ENCODE results near the gene GATM.
"Not testable (repeated sequence)": the region's sequence is repeated elsewhere in the genome, so short reads cannot be mapped to it uniquely, and the experiment has no call there.

GATM gene

GRCh38 chr15:45370042-45370441, 8.3 kb downstream of the GATM start:
- H3K9me3 ChIP-seq (ENCODE audit: control insufficient read depth, low read depth, low read length); H3K4me1 ChIP-seq (ENCODE audit: control insufficient read depth, low read depth, low read length); H3K4me3 ChIP-seq (ENCODE audit: low read length); H3K9ac ChIP-seq (ENCODE audit: low read length); H3K36me3 ChIP-seq (ENCODE audit: control insufficient read depth, low read depth, low read length); H3K27me3 ChIP-seq (ENCODE audit: control insufficient read depth, insufficient read depth, low read length); H3K27ac ChIP-seq (ENCODE audit: low read length): not testable (repeated sequence)

DNA sequence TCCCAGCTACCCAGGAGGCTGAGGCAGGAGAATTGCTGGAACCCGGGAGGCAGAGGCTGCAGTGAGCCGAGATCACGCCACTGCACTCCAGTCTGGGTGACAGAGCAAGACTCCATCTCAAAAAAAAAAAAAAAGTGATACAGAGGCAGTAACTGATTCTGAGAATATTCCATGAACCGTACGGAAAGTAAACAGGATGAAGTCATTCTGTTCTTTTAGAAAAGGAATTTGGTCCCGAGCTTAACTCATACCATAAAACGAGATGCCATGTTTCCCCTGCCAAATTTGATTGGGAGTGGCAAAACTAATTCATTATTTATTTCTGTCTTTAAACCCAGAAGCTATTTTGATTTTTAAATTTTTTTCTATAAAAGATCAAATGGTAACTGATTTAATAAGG, 11.1 kb downstream of the GATM start:
- H3K27me3 ChIP-seq (ENCODE audit: control insufficient read depth, insufficient read depth, low read length); H3K36me3 ChIP-seq (ENCODE audit: control insufficient read depth, low read depth, low read length); H3K4me1 ChIP-seq (ENCODE audit: control insufficient read depth, low read depth, low read length); H3K4me3 ChIP-seq (ENCODE audit: low read length); H3K27ac ChIP-seq (ENCODE audit: low read length); H3K9me3 ChIP-seq (ENCODE audit: control insufficient read depth, low read depth, low read length); H3K9ac ChIP-seq (ENCODE audit: low read length): not testable (repeated sequence)

DNA sequence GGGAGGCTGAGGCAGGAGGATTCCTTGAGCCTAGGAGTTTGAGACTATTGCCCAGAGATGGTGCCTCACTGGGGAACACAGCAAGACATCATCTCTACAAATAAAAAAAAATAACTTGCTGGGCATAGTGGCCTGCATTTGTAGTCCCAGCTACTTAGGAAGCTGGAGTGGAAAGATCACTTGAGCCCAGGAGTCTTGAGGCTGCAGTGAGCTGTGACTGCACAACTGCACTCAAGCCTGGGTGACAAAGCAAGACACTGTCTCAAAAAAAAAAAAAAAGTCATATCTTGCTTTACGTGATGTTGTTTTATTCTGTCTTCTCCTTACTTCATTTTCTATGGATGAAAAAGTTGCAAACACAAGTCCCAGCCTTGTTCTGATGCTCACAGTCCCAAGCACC, 14.1 kb downstream of the GATM start:
- Histone ChIP-seq H3K9ac (ENCODE audit: low read length) (no peak overlapping the region), H3K4me3 (ENCODE audit: low read length) (no peak overlapping the region), H3K4me1 (ENCODE audit: control insufficient read depth, low read depth, low read length) (no peaks in the 10 kb centered on the region), H3K36me3 (ENCODE audit: control insufficient read depth, low read depth, low read length) (peaks cover 6% of the 10 kb centered on the region), H3K27ac (ENCODE audit: low read length) (no peak overlapping the region), H3K27me3 (ENCODE audit: control insufficient read depth, insufficient read depth, low read length) (no peaks in the 10 kb centered on the region), H3K9me3 (ENCODE audit: control insufficient read depth, low read depth, low read length) (no peaks in the 10 kb centered on the region)

DNA sequence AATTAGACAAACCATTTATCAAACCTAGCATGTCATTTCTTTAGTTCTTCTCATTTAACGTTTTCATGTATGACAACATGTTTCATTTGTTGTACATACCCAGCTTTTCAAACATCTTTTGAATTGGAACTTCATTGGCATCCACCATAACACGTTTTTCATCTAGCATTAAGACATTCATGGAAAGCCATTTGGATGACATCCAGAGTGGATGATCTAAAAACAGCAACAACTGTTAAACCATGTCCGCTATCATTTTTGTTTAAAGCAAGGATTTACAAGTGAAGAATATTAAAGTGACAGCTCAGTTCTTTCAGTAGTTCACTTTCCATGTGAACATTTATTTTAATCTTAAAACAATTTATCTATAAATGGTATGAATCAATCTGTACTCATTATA, 14.5 kb downstream of the GATM start:
- no peak overlapping the region for H3K9ac ChIP-seq (ENCODE audit: low read length)
- H3K27me3 ChIP-seq (ENCODE audit: control insufficient read depth, insufficient read depth, low read length): no peaks in the 10 kb centered on the region
- peaks cover 6% of the 10 kb centered on the region for H3K36me3 ChIP-seq (ENCODE audit: control insufficient read depth, low read depth, low read length)
- H3K4me3 ChIP-seq (ENCODE audit: low read length): no peak overlapping the region
- H3K27ac ChIP-seq (ENCODE audit: low read length): no peak overlapping the region
- H3K9me3 ChIP-seq (ENCODE audit: control insufficient read depth, low read depth, low read length): no peaks in the 10 kb centered on the region
- no peaks in the 10 kb centered on the region for H3K4me1 ChIP-seq (ENCODE audit: control insufficient read depth, low read depth, low read length)

- Histone ChIP-seq H3K36me3 (ENCODE audit: control insufficient read depth, low read depth, low read length) (peaks cover 6% of the 10 kb centered on the region), H3K27ac (ENCODE audit: low read length) (no peak overlapping the region), H3K9me3 (ENCODE audit: control insufficient read depth, low read depth, low read length) (no peaks in the 10 kb centered on the region), H3K9ac (ENCODE audit: low read length) (no peak overlapping the region), H3K4me1 (ENCODE audit: control insufficient read depth, low read depth, low read length) (no peaks in the 10 kb centered on the region), H3K27me3 (ENCODE audit: control insufficient read depth, insufficient read depth, low read length) (no peaks in the 10 kb centered on the region), H3K4me3 (ENCODE audit: low read length) (no peak overlapping the region)
Measured at GRCh38 chr15:45363334-45363733, 15.0 kb downstream of the GATM start.

- Histone ChIP-seq H3K4me3 (ENCODE audit: low read length) (no peak overlapping the region), H3K27ac (ENCODE audit: low read length) (no peak overlapping the region), H3K36me3 (ENCODE audit: control insufficient read depth, low read depth, low read length) (peaks cover 6% of the 10 kb centered on the region), H3K27me3 (ENCODE audit: control insufficient read depth, insufficient read depth, low read length) (no peaks in the 10 kb centered on the region), H3K9ac (ENCODE audit: low read length) (no peak overlapping the region), H3K4me1 (ENCODE audit: control insufficient read depth, low read depth, low read length) (no peaks in the 10 kb centered on the region), H3K9me3 (ENCODE audit: control insufficient read depth, low read depth, low read length) (no peaks in the 10 kb centered on the region)
Measured at GRCh38 chr15:45362419-45362818, 15.9 kb downstream of the GATM start.

- H3K4me1 ChIP-seq (ENCODE audit: control insufficient read depth, low read depth, low read length): no peaks in the 10 kb centered on the region
Measured at GRCh38 chr15:45361878-45362277, 16.5 kb downstream of the GATM start.

GRCh38 chr15:45355860-45356259, 22.5 kb downstream of the GATM start:
- Histone ChIP-seq H3K9me3 (ENCODE audit: control insufficient read depth, low read depth, low read length) (no peaks in the 10 kb centered on the region), H3K27ac (ENCODE audit: low read length) (no peak overlapping the region), H3K4me3 (ENCODE audit: low read length) (no peak overlapping the region), H3K4me1 (ENCODE audit: control insufficient read depth, low read depth, low read length) (no peaks in the 10 kb centered on the region), H3K27me3 (ENCODE audit: control insufficient read depth, insufficient read depth, low read length) (no peaks in the 10 kb centered on the region), H3K9ac (ENCODE audit: low read length) (no peak overlapping the region), H3K36me3 (ENCODE audit: control insufficient read depth, low read depth, low read length) (no peaks in the 10 kb centered on the region)

More at GRCh38 chr15:45361878-45362277, 16.5 kb downstream of the GATM start:
- Histone ChIP-seq H3K9me3 (ENCODE audit: control insufficient read depth, low read depth, low read length) (no peaks in the 10 kb centered on the region), H3K36me3 (ENCODE audit: control insufficient read depth, low read depth, low read length) (peaks cover 6% of the 10 kb centered on the region), H3K4me3 (ENCODE audit: low read length) (no peak overlapping the region), H3K27ac (ENCODE audit: low read length) (no peak overlapping the region), H3K27me3 (ENCODE audit: control insufficient read depth, insufficient read depth, low read length) (no peaks in the 10 kb centered on the region), H3K9ac (ENCODE audit: low read length) (no peak overlapping the region)

- Histone ChIP-seq H3K4me3 (ENCODE audit: low read length) (no peak overlapping the region), H3K4me1 (ENCODE audit: control insufficient read depth, low read depth, low read length) (no peaks in the 10 kb centered on the region), H3K9ac (ENCODE audit: low read length) (no peak overlapping the region), H3K27me3 (ENCODE audit: control insufficient read depth, insufficient read depth, low read length) (no peaks in the 10 kb centered on the region), H3K9me3 (ENCODE audit: control insufficient read depth, low read depth, low read length) (no peaks in the 10 kb centered on the region), H3K36me3 (ENCODE audit: control insufficient read depth, low read depth, low read length) (no peaks in the 10 kb centered on the region), H3K27ac (ENCODE audit: low read length) (no peak overlapping the region)
Measured at GRCh38 chr15:45354711-45355110, 23.6 kb downstream of the GATM start.

- Histone ChIP-seq H3K4me1 (ENCODE audit: control insufficient read depth, low read depth, low read length) (no peaks in the 10 kb centered on the region), H3K36me3 (ENCODE audit: control insufficient read depth, low read depth, low read length) (no peaks in the 10 kb centered on the region), H3K27me3 (ENCODE audit: control insufficient read depth, insufficient read depth, low read length) (no peaks in the 10 kb centered on the region), H3K9me3 (ENCODE audit: control insufficient read depth, low read depth, low read length) (no peaks in the 10 kb centered on the region), H3K4me3 (ENCODE audit: low read length) (no peak overlapping the region), H3K9ac (ENCODE audit: low read length) (no peak overlapping the region), H3K27ac (ENCODE audit: low read length) (no peak overlapping the region)
Measured at GRCh38 chr15:45351227-45351626, 27.1 kb downstream of the GATM start.

GRCh38 chr15:45349623-45350022, 28.7 kb downstream of the GATM start:
- Histone ChIP-seq H3K36me3 (ENCODE audit: control insufficient read depth, low read depth, low read length) (no peaks in the 10 kb centered on the region), H3K4me1 (ENCODE audit: control insufficient read depth, low read depth, low read length) (no peaks in the 10 kb centered on the region), H3K4me3 (ENCODE audit: low read length) (no peak overlapping the region), H3K27ac (ENCODE audit: low read length) (no peak overlapping the region), H3K9me3 (ENCODE audit: control insufficient read depth, low read depth, low read length) (no peaks in the 10 kb centered on the region), H3K27me3 (ENCODE audit: control insufficient read depth, insufficient read depth, low read length) (no peaks in the 10 kb centered on the region), H3K9ac (ENCODE audit: low read length) (no peak overlapping the region)

- Histone ChIP-seq H3K4me1 (ENCODE audit: control insufficient read depth, low read depth, low read length) (no peaks in the 10 kb centered on the region), H3K9ac (ENCODE audit: low read length) (no peak overlapping the region), H3K27me3 (ENCODE audit: control insufficient read depth, insufficient read depth, low read length) (no peaks in the 10 kb centered on the region), H3K27ac (ENCODE audit: low read length) (no peak overlapping the region), H3K4me3 (ENCODE audit: low read length) (no peak overlapping the region), H3K36me3 (ENCODE audit: control insufficient read depth, low read depth, low read length) (no peaks in the 10 kb centered on the region), H3K9me3 (ENCODE audit: control insufficient read depth, low read depth, low read length) (no peaks in the 10 kb centered on the region)
Measured at GRCh38 chr15:45347989-45348388, 30.4 kb downstream of the GATM start.

All from iPS-18a (cell line).